SU-DHL-6 (cell line): ENCODE data around the gene ANAPC2.

Experiments
- CTCF ChIP-seq: fragments of 200-600 bp; sonication (generic); IDR thresholded peaks from one replicate; pipeline ENCODE4 v1.5.1; 2017; ENCODE audit warnings: antibody characterized with exemption, mild to moderate bottlenecking, low read length, moderate library complexity; ENCODE audit not compliant: insufficient read depth, poor library complexity, severe bottlenecking
- EZH2phosphoT487 ChIP-seq: fragments of 200-600 bp; sonication (generic), shearing (Covaris generic); conservative IDR thresholded peaks from 2 replicates; pipeline ENCODE4 v1.6.1; 2018; ENCODE audit warnings: mild to moderate bottlenecking, antibody characterized with exemption, low read length, moderate library complexity, mixed read lengths

- TF ChIP-seq CTCF (no peak), EZH2phosphoT487 (no peak)
Measured at GRCh38 chr9:137136261-137136880, 52.0 kb downstream of the ANAPC2 start.
